WTC11 (cell line): ENCODE measurements around the gene CPB2. TPM values are rescaled to one million over a fixed set of nuclear protein-coding genes. Genes with fewer than 3 reads are reported as not detected.

Experiments
- ATAC-seq: fragments of 200-7000 bp; cut with Tn5 transposase; 2 replicates; pipeline ENCODE4 v1.10.0; 2021; ENCODE audit warnings: mild to moderate bottlenecking, moderate library complexity
- CTCF ChIA-PET: fragments of 300-600 bp; sonication (Branson Sonifier 250); formaldehyde crosslinking; loops from one replicate; lab custom pipeline; 2021; ENCODE audit warnings: antibody characterized with exemption; lab: Charles Lee
- POLR2A ChIA-PET: fragments of 350-600 bp; sonication (Branson Sonifier 250); formaldehyde crosslinking; loops from one replicate; lab custom pipeline; 2021; ENCODE audit warnings: antibody characterized with exemption; lab: Charles Lee
- DNase-seq: peaks from one replicate; pipeline ENCODE4 v3.0.0; 2021; ENCODE audit warnings: low spot score
- H3K27ac Mint-ChIP-seq: 2 replicates; pipeline ENCODE4 v1.8.0; 2021; ENCODE audit warnings: mixed read lengths
- H3K27me3 Mint-ChIP-seq: 2 replicates; pipeline ENCODE4 v1.8.0; 2021; ENCODE audit warnings: low read depth, mild to moderate bottlenecking, moderate library complexity, mixed read lengths
- H3K36me3 Mint-ChIP-seq: 2 replicates; pipeline ENCODE4 v1.8.0; 2021; ENCODE audit warnings: mixed read lengths
- H3K4me1 Mint-ChIP-seq: 2 replicates; pipeline ENCODE4 v1.8.0; 2022; ENCODE audit warnings: mixed read lengths
- H3K4me3 Mint-ChIP-seq: 2 replicates; pipeline ENCODE4 v1.8.0; 2021; ENCODE audit warnings: mild to moderate bottlenecking, moderate library complexity, mixed read lengths
- H3K9me3 Mint-ChIP-seq: 2 replicates; pipeline ENCODE4 v1.8.0; 2021; ENCODE audit warnings: mixed read lengths
- CREM ChIP-seq: sonication (generic); formaldehyde crosslinking; IDR thresholded peaks from 2 replicates; pipeline ENCODE4 v1.8.1; 2022; ENCODE audit warnings: mild to moderate bottlenecking, missing genetic modification reagents, moderate library complexity
- GRHL2 ChIP-seq: fragments of 250-450 bp; sonication (Bioruptor Pico); IDR thresholded peaks from 2 replicates; pipeline ENCODE4 v1.8.0; 2022; ENCODE audit warnings: mild to moderate bottlenecking, moderate library complexity; ENCODE audit not compliant: insufficient replicate concordance, severe bottlenecking
- IRF2 ChIP-seq: sonication (generic); formaldehyde crosslinking; IDR thresholded peaks from 2 replicates; pipeline ENCODE4 v1.8.0; 2022; ENCODE audit warnings: low read depth, missing genetic modification reagents, borderline replicate concordance
- KAT7 ChIP-seq: sonication (generic); formaldehyde crosslinking; IDR thresholded peaks from 2 replicates; pipeline ENCODE4 v1.8.1; 2023; ENCODE audit warnings: missing genetic modification reagents, mild to moderate bottlenecking, borderline replicate concordance
- NFE2L1 ChIP-seq: sonication (generic); formaldehyde crosslinking; IDR thresholded peaks from 2 replicates; pipeline ENCODE4 v1.8.1; 2023; ENCODE audit warnings: missing genetic modification reagents
- NR2C2 ChIP-seq: sonication (generic); formaldehyde crosslinking; IDR thresholded peaks from 2 replicates; pipeline ENCODE4 v1.8.0; 2022; ENCODE audit warnings: mild to moderate bottlenecking, missing genetic modification reagents
- OVOL2 ChIP-seq: fragments of 250-450 bp; sonication (Bioruptor Pico); IDR thresholded peaks from 2 replicates; pipeline ENCODE4 v1.9.0; 2021; ENCODE audit warnings: mild to moderate bottlenecking, borderline replicate concordance
- SMAD3 ChIP-seq: sonication (generic); formaldehyde crosslinking; IDR thresholded peaks from 2 replicates; pipeline ENCODE4 v1.8.0; 2022; ENCODE audit warnings: missing genetic modification reagents, mild to moderate bottlenecking, borderline replicate concordance
- SP1 ChIP-seq: sonication (generic); formaldehyde crosslinking; conservative IDR thresholded peaks from 2 replicates; pipeline ENCODE4 v1.8.1; 2022; ENCODE audit warnings: missing genetic modification reagents
- TP53 ChIP-seq: sonication (generic); formaldehyde crosslinking; IDR thresholded peaks from 2 replicates; pipeline ENCODE4 v1.8.1; 2023; ENCODE audit warnings: mild to moderate bottlenecking, missing genetic modification reagents
- total RNA-seq: library from RNA; stranded (reverse); gene quantifications from 3 replicates; pipeline ENCODE4 v1.2.3, GENCODE V29; 2021
- TF ChIP-seq, protein P1 (sequence below): sonication (generic); formaldehyde crosslinking; IDR thresholded peaks from 2 replicates; pipeline ENCODE4 v1.8.0; 2022; ENCODE audit warnings: mild to moderate bottlenecking, missing genetic modification reagents
- TF ChIP-seq, protein P2 (sequence below): fragments of 200-600 bp; IDR thresholded peaks from 2 replicates; pipeline ENCODE4 v1.8.0; 2022; ENCODE audit warnings: antibody characterized with exemption
- TF ChIP-seq, protein P3 (sequence below): fragments of 250-450 bp; sonication (Bioruptor Pico); IDR thresholded peaks from 2 replicates; pipeline ENCODE4 v1.9.0; 2021; ENCODE audit warnings: mild to moderate bottlenecking
- TF ChIP-seq, protein P4 (sequence below): sonication (generic); formaldehyde crosslinking; IDR thresholded peaks from 2 replicates; pipeline ENCODE4 v1.8.0; 2023; ENCODE audit warnings: missing genetic modification reagents
- TF ChIP-seq, protein P5 (sequence below): sonication (generic); formaldehyde crosslinking; IDR thresholded peaks from 2 replicates; pipeline ENCODE4 v1.8.1; 2023; ENCODE audit warnings: mild to moderate bottlenecking, missing genetic modification reagents, borderline replicate concordance
- TF ChIP-seq, protein P6 (sequence below): sonication (generic); formaldehyde crosslinking; IDR thresholded peaks from 2 replicates; pipeline ENCODE4 v1.8.1; 2022; ENCODE audit warnings: low read depth, missing genetic modification reagents, borderline replicate concordance

The CPB2 gene
- total RNA-seq, 1 experiment from 2014 or later = 0.33 TPM

DNA sequence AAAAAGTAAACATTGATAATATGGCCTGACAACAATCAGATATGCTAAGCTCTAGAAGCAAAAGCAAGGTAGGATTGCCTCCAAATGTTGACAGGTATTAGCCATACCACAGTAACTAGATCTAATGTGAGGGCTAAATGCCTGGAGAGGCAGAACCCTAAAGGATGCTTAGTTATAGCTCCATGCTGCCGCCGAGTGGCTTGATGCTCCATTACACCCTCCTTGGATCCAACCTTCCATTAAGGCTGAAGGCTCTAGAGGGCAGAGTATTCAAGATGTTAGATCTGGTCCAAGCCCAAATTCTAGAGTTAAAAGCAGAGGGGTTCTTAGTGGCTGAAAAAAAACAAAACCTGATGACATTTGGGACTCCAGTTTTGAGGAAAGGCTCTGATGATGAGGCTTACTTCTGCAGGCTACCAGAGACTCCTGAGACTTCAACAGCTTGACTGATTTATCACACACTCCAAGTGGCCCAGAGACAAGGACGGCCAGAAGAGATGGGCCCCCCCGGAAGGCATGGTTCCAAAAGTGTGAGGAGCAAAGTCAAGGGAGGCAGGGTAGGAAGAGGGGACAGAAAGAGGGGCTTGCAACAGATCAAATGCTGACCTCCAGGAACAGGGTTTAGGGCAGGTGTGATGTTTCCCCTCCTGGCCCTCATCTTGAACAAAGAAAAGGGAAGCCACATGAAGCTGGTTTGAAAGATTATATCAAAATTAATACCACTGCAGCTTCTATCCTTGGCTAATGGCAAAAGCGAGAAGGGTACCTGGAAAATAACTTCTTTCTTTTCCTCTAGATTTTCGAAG lies 21.9 kb upstream of the CPB2 start:
- no peaks in the 10 kb centered on the region for H3K36me3 Mint-ChIP-seq
- no peak for TF ChIP-seq NFE2L1 (CRISPR knock-in tag)
- TF ChIP-seq, protein P1, sequence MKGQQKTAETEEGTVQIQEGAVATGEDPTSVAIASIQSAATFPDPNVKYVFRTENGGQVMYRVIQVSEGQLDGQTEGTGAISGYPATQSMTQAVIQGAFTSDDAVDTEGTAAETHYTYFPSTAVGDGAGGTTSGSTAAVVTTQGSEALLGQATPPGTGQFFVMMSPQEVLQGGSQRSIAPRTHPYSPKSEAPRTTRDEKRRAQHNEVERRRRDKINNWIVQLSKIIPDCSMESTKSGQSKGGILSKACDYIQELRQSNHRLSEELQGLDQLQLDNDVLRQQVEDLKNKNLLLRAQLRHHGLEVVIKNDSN (CRISPR knock-in tag) = no peak
- TF ChIP-seq, protein P2, sequence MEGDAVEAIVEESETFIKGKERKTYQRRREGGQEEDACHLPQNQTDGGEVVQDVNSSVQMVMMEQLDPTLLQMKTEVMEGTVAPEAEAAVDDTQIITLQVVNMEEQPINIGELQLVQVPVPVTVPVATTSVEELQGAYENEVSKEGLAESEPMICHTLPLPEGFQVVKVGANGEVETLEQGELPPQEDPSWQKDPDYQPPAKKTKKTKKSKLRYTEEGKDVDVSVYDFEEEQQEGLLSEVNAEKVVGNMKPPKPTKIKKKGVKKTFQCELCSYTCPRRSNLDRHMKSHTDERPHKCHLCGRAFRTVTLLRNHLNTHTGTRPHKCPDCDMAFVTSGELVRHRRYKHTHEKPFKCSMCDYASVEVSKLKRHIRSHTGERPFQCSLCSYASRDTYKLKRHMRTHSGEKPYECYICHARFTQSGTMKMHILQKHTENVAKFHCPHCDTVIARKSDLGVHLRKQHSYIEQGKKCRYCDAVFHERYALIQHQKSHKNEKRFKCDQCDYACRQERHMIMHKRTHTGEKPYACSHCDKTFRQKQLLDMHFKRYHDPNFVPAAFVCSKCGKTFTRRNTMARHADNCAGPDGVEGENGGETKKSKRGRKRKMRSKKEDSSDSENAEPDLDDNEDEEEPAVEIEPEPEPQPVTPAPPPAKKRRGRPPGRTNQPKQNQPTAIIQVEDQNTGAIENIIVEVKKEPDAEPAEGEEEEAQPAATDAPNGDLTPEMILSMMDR = peak; percentile 61; the same call in 1 of the 2 replicates
- no peaks in the 10 kb centered on the region for H3K9me3 Mint-ChIP-seq
- no peak overlapping the region for H3K4me3 Mint-ChIP-seq
- H3K27ac Mint-ChIP-seq = peak overlapping the region; percentile 32; the same call in 1 of the 2 replicates
- H3K4me1 Mint-ChIP-seq = 0 out of 2 replicates have a peak, but pooled peaks cover 1% of the 10 kb centered on the region
- H3K27me3 Mint-ChIP-seq = no peaks in the 10 kb centered on the region
- ChIA-PET POLR2A (interaction anchor here (0.7 kb wide), 1 partner anchor 22 kb away, joined by 3 read pairs; no protein-coding TSS in a partner anchor), CTCF (interaction anchor here (0.6 to 2.2 kb wide), 33 partner anchors 8 to 732 kb away, joined by 3 to 16 read pairs (median 4); partner anchors contain the start of gene ZC3H13)
- peak; percentile 98 for ATAC-seq
- peak; percentile 83 for DNase-seq

DNA sequence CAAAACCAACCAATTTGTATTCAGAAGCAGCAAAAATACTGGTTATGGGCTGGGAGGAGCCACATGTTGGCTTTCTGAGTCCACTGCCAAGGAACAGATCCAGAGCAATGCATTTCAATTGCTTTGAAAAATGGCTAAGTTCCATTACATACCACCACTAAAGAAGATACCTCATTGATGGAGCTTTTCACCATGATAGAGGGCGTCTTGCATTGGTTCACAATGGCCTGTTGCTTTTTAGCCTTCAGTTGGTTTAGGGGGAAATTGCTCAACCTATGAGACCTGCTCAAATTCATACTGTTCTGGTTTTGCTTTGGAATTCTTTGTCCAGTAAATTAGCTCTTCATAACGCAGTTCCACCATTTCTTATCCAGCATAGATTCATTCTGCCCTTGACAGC lies 21.2 kb upstream of the CPB2 start:
- ATAC-seq (no peak), DNase-seq (no peak)
- no peak overlapping the region for H3K4me3 Mint-ChIP-seq
- ChIA-PET CTCF (interaction anchor here (0.6 to 2.2 kb wide), 33 partner anchors 9 to 732 kb away, joined by 3 to 16 read pairs (median 4); partner anchors contain the start of gene ZC3H13), POLR2A (interaction anchor here (0.7 kb wide), 1 partner anchor 22 kb away, joined by 3 read pairs; no protein-coding TSS in a partner anchor)
- H3K4me1 Mint-ChIP-seq = peaks cover 7% of the 10 kb centered on the region; the same call in 1 of the 2 replicates
- H3K27ac Mint-ChIP-seq = no peak overlapping the region
- H3K36me3 Mint-ChIP-seq = no peaks in the 10 kb centered on the region
- no peaks in the 10 kb centered on the region for H3K27me3 Mint-ChIP-seq
- H3K9me3 Mint-ChIP-seq = no peaks in the 10 kb centered on the region
- TF ChIP-seq SP1 (CRISPR knock-in tag) (no peak), SMAD3 (CRISPR knock-in tag) (no peak), GRHL2 (CRISPR knock-in tag) (no peak), CREM (CRISPR knock-in tag) (no peak), TP53 (CRISPR knock-in tag) (no peak), KAT7 (no peak), OVOL2 (CRISPR knock-in tag) (no peak), NR2C2 (CRISPR knock-in tag) (no peak), IRF2 (no peak)
- TF ChIP-seq, protein P3, sequence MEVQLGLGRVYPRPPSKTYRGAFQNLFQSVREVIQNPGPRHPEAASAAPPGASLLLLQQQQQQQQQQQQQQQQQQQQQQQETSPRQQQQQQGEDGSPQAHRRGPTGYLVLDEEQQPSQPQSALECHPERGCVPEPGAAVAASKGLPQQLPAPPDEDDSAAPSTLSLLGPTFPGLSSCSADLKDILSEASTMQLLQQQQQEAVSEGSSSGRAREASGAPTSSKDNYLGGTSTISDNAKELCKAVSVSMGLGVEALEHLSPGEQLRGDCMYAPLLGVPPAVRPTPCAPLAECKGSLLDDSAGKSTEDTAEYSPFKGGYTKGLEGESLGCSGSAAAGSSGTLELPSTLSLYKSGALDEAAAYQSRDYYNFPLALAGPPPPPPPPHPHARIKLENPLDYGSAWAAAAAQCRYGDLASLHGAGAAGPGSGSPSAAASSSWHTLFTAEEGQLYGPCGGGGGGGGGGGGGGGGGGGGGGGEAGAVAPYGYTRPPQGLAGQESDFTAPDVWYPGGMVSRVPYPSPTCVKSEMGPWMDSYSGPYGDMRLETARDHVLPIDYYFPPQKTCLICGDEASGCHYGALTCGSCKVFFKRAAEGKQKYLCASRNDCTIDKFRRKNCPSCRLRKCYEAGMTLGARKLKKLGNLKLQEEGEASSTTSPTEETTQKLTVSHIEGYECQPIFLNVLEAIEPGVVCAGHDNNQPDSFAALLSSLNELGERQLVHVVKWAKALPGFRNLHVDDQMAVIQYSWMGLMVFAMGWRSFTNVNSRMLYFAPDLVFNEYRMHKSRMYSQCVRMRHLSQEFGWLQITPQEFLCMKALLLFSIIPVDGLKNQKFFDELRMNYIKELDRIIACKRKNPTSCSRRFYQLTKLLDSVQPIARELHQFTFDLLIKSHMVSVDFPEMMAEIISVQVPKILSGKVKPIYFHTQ (CRISPR knock-in tag) = no peak
- TF ChIP-seq, protein P4, sequence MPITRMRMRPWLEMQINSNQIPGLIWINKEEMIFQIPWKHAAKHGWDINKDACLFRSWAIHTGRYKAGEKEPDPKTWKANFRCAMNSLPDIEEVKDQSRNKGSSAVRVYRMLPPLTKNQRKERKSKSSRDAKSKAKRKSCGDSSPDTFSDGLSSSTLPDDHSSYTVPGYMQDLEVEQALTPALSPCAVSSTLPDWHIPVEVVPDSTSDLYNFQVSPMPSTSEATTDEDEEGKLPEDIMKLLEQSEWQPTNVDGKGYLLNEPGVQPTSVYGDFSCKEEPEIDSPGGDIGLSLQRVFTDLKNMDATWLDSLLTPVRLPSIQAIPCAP (CRISPR knock-in tag) = no peak
- TF ChIP-seq, protein P5, sequence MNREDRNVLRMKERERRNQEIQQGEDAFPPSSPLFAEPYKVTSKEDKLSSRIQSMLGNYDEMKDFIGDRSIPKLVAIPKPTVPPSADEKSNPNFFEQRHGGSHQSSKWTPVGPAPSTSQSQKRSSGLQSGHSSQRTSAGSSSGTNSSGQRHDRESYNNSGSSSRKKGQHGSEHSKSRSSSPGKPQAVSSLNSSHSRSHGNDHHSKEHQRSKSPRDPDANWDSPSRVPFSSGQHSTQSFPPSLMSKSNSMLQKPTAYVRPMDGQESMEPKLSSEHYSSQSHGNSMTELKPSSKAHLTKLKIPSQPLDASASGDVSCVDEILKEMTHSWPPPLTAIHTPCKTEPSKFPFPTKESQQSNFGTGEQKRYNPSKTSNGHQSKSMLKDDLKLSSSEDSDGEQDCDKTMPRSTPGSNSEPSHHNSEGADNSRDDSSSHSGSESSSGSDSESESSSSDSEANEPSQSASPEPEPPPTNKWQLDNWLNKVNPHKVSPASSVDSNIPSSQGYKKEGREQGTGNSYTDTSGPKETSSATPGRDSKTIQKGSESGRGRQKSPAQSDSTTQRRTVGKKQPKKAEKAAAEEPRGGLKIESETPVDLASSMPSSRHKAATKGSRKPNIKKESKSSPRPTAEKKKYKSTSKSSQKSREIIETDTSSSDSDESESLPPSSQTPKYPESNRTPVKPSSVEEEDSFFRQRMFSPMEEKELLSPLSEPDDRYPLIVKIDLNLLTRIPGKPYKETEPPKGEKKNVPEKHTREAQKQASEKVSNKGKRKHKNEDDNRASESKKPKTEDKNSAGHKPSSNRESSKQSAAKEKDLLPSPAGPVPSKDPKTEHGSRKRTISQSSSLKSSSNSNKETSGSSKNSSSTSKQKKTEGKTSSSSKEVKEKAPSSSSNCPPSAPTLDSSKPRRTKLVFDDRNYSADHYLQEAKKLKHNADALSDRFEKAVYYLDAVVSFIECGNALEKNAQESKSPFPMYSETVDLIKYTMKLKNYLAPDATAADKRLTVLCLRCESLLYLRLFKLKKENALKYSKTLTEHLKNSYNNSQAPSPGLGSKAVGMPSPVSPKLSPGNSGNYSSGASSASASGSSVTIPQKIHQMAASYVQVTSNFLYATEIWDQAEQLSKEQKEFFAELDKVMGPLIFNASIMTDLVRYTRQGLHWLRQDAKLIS (CRISPR knock-in tag) = no peak
- TF ChIP-seq, protein P6, sequence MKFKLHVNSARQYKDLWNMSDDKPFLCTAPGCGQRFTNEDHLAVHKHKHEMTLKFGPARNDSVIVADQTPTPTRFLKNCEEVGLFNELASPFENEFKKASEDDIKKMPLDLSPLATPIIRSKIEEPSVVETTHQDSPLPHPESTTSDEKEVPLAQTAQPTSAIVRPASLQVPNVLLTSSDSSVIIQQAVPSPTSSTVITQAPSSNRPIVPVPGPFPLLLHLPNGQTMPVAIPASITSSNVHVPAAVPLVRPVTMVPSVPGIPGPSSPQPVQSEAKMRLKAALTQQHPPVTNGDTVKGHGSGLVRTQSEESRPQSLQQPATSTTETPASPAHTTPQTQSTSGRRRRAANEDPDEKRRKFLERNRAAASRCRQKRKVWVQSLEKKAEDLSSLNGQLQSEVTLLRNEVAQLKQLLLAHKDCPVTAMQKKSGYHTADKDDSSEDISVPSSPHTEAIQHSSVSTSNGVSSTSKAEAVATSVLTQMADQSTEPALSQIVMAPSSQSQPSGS (CRISPR knock-in tag) = no peak
